Fibroblast of peridontal ligament (primary cell): ENCODE results near the gene TRHDE.
A peak's percentile ranks its signal among the peaks of the same experiment; 100 is the strongest.

ENCODE experiments used
- DNase-seq: peaks from one replicate; pipeline ENCODE4 v3.0.0-alpha.2; 2010; ENCODE audit errors: extremely low read depth

The TRHDE gene

DNA sequence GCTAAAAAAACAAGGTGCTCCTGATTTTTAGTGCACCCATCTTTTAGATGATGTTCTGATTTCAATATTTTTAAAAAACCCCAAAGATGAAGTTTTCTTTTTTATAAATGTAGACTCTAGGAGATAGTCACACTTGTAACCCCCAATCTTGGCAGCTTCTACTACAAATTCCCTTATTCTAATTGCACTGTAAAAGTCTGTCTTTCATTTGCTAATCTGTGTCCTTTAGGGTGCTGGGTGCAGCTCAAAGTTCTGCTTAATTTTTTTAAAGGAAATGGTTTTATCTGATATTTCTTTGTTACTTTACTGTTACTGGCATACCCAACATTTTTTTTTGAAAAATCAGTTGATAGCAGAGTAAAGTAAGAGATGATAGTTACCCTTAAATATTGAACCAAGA is 172.0 kb downstream of the TRHDE start:
- DNase-seq, result no peak

DNA sequence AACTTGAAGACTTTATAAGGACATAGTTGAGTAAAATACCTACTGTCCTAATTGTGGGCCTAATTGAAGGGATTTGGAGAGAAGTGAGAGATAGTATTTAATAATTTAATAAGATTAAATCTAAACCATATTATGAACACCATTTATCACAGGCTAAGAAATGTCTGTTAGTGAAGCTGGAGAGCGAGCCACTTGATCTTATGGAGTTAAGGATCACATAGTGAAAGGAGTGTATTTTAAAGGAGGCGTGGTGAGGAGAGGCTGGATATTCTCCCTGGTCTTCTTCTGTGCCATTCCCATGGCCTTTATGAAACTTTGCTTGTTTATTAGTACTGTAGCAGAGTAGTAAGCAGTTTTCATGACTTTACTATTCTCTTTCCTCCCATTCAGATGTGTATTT is 172.4 kb downstream of the TRHDE start:
- no peak for DNase-seq

DNA sequence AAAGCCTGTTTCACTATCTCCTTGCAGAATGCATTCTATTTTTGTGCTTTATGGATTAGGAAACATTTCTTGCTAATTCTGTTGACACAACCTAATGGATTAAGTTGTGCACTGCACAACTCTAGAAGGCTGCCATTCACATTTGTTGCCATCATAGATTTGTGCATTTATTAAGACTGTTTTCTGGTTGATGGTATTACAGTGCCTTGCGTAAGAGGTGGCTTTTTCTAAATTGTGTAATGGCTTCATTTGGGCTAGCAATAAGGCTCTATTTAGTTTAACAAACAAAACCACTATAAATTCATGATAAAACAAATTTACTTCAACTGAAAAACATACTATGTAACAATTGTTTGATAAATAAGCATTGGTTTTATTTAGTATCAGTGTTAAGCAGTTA is 175.9 kb downstream of the TRHDE start:
- DNase-seq, result peak; percentile 10

- DNase-seq, result no peak
Measured at GRCh38 chr12:72448805-72449204, 176.6 kb downstream of the TRHDE start.

DNA sequence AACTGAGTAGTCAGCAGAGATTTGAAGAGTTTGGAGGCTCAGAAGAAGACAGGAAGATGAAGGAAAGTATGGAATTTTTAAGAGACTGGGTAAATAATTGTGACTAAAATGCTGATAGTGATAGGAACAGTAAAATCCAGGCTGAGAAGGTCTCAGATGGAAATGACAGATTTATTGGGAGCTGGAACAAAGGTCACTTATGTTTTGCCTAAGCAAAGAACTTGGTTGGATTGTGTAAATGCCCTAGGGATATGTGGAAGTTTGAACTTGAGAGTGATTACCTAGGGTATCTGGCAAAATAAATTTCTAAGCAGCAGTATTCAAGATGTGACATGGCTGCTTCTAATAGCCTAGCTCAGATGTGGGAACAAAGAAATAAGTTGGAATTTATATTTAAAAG is 180.9 kb downstream of the TRHDE start:
- DNase-seq, result no peak

GRCh38 chr12:72453550-72453949 is 181.4 kb downstream of the TRHDE start:
- no peak for DNase-seq

- DNase-seq, result no peak
Measured at GRCh38 chr12:72464471-72464870, 192.3 kb downstream of the TRHDE start.

- DNase-seq, result no peak
Measured at GRCh38 chr12:72465155-72465554, 193.0 kb downstream of the TRHDE start.

- no peak for DNase-seq
Measured at GRCh38 chr12:72465940-72466630, 193.9 kb downstream of the TRHDE start.

DNA sequence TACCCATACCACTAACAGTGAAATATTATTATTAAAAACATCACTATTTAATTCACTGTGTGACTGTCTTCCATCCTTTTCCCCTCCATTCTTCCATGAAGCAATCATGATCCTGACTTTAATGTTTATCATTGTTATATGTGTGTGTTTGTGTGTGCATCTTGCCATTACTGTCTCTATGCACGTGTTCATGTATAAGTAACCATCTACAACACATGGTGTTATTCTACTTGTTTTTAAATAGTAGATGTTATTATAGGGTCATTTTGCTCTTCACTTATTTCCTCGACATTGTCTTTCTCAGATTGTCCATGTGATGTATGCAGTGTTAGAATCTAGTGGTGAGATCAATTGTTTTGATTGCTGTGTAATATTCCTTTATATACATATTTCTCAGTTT is 195.8 kb downstream of the TRHDE start:
- no peak for DNase-seq

- DNase-seq, result no peak
Measured at GRCh38 chr12:72468505-72468904, 196.3 kb downstream of the TRHDE start.

DNA sequence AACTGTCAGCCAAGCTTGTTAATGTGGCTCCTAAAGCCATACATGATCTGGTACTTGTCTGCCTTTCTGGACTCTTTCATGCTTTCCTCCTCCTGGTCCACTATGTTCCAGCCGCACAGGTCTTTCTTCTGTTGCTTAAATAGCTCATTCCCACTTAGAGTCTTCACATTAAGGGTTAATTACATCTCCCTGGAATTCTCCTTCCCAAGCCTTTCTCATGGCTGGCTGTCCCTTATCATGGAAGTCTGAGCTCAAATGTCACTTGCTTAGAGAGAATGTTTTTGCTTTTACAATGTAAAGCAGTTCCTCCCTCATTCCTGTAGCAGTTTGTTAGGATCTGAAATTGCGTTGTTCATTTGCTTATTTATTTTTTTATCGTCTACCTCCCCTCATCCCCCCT is 199.6 kb downstream of the TRHDE start:
- no peak for DNase-seq

GRCh38 chr12:72472350-72472749 is 200.2 kb downstream of the TRHDE start:
- no peak for DNase-seq

- no peak for DNase-seq
Measured at GRCh38 chr12:72476301-72476700, 204.1 kb downstream of the TRHDE start.

- no peak for DNase-seq
Measured at GRCh38 chr12:72485017-72485701, 213.0 kb downstream of the TRHDE start.

- peak; percentile 60 for DNase-seq
Measured at GRCh38 chr12:72491426-72491825, 219.3 kb downstream of the TRHDE start.

GRCh38 chr12:72493407-72493806 is 221.2 kb downstream of the TRHDE start:
- no peak for DNase-seq

DNA sequence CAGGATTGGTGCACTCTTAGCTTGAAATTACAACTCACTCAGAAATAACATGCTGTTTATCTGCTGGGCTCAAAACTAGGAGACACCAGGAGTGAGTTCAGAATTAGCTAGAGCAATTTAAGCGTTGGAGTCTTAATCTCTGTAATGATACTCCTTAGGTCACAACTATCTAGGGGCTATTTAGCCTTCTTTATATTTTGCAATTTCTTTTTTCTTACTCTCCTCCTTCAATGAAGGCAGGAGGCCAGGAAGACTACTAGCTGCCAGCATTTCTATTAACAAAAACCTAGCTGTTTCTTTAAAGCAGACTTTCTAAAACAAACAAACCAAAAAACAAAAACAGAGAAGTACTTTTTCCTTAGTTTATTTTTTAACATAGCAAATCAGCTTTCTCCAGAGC is 226.2 kb downstream of the TRHDE start:
- no peak for DNase-seq

DNA sequence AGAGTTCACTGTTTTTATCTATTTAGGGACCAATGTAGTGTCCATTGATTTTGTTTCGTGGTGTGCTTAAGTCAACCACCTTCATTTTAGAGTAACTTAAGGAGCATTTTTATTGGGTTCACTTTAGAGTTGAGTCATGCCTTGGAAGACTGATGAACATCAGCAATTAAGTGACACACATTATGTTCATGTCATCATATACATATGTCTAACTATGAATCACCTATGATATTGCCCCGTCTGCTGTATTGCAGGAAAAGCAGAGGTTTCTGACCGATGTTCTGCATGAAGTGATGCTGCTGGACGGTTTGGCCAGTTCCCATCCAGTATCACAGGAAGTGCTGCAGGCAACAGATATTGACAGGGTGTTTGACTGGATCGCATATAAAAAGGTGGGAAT is 227.1 kb downstream of the TRHDE start:
- no peak for DNase-seq

- DNase-seq, result no peak
Measured at GRCh38 chr12:72502546-72502945, 230.4 kb downstream of the TRHDE start.

GRCh38 chr12:72505227-72505626 is 233.1 kb downstream of the TRHDE start:
- DNase-seq, result no peak

GRCh38 chr12:72509891-72510290 is 237.7 kb downstream of the TRHDE start:
- DNase-seq, result no peak

DNA sequence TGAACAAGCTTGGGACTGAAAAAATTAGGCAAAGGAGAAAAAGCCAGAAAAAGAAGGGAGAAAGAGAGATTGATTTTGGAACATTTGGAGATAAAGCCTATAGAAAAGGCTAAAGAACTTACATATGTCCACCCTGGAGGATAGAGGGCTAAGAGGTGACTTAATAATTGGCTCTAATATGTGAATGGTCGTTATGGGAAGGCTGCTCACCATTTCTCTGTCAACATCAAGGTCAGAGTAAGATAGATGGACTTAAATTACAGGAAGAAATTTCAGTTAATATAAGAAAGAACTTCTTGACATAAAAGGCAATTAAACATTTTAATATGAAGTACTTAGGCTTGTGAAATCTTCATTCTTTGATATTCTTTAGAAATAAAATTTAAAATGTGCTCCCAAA is 238.6 kb downstream of the TRHDE start:
- DNase-seq, result no peak

GRCh38 chr12:72511498-72511897 is 239.3 kb downstream of the TRHDE start:
- no peak for DNase-seq
